ENCODE data around the gene HNRNPAB.

Gene HNRNPAB

DNA sequence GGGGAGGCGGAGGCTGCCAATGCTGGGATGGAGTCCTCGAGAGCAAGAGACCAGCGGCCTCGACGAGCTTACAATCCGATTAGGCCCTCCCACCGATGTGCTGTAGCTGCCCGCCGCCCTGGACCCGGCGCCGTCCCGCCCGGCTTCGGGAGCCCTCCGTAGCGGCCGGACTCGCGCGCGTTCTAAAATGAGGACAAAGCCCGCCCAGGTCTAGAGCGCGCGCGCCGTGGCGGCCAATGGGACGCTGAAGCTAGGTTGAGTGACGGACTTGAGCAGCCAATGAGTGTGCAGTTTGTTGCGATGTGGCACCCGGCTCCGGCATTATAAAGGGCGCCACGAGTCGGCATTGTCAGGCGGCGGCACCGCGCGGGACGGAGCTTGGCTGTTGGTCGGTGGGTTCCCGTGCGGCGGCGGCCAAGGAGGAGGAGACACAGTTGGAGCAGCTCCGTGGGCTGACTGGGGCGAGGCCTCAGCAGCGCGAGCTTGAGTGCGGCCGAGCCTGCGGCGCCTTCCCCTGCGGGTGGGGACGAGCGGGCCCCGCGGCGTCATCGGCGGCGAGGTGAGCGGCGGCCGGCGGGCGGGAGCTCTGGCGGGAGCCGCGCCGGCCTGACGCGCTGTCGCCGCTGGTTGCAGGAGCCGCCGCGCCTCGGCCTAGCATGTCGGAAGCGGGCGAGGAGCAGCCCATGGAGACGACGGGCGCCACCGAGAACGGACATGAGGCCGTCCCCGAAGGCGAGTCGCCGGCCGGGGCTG, at the start of gene HNRNPAB:
Gene HNRNPAB (plus strand): TSS at position 352 of the 753 bp plus-strand sequence. CDS start 305 bp downstream, at position 657.
- DNase-seq (ENCODE audit: low read depth): peak; percentile 96

DNA sequence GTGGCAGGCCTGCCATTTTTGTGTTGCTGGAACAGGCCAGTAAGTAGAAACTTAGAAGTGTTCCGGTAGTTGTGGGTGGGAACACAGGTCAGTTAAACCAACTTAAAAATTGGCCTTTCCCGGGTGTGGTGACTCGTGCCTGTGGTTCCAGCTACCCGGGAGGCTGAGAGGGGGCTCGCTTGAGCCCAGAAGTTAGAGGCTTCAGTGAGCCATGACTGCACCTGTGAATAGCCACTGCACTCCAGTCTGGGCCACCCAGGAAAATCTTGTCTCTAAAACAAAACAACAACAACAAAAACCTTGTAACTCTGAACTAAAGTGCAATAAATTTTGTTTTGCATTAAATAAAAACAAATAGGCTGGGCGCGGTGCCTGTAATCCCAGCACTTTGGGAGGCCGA, 49.3 kb upstream of the HNRNPAB start:
- no peak for DNase-seq (ENCODE audit: low read depth)

DNA sequence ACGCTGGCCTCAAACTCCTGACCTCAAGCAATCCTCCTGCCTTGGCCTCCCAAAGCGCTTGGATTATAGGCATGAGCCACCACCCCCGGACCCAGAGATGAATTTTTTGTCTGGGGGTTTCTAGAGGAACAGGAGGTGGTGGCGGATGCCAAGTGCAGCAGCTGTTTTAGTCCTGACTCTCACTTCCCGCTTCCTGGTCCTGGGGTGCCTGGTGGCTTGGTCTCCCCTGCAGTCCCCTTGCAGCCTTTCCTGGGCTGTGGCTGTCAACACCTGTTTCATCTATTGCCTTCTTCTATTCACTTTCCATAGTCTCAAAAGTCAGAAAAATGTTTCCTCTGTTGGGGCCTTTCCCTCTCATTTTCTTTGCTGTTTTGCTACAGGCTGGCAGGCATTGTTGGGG, 44.2 kb upstream of the HNRNPAB start:
- DNase-seq (ENCODE audit: low read depth): no peak

DNA sequence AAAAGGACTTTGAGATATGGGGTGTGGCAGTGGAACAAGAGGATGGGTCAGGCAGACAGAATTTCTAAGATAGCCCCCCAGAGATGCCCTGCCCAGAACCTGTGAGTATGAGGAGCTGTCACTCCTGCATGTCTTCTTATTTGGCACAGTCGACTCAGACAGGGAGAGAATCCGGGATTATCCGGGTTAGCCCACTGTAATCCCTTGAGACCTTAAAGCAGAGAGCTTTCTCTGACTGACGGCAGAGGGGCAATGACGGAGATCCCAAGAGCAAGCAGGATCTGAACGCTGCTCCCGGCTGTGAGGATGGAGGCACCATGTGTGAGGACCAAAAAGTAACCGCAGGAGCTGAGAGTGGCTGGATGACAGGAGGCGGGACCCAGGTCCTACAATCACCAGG, 41.9 kb upstream of the HNRNPAB start:
- DNase-seq (ENCODE audit: low read depth): no peak

DNA sequence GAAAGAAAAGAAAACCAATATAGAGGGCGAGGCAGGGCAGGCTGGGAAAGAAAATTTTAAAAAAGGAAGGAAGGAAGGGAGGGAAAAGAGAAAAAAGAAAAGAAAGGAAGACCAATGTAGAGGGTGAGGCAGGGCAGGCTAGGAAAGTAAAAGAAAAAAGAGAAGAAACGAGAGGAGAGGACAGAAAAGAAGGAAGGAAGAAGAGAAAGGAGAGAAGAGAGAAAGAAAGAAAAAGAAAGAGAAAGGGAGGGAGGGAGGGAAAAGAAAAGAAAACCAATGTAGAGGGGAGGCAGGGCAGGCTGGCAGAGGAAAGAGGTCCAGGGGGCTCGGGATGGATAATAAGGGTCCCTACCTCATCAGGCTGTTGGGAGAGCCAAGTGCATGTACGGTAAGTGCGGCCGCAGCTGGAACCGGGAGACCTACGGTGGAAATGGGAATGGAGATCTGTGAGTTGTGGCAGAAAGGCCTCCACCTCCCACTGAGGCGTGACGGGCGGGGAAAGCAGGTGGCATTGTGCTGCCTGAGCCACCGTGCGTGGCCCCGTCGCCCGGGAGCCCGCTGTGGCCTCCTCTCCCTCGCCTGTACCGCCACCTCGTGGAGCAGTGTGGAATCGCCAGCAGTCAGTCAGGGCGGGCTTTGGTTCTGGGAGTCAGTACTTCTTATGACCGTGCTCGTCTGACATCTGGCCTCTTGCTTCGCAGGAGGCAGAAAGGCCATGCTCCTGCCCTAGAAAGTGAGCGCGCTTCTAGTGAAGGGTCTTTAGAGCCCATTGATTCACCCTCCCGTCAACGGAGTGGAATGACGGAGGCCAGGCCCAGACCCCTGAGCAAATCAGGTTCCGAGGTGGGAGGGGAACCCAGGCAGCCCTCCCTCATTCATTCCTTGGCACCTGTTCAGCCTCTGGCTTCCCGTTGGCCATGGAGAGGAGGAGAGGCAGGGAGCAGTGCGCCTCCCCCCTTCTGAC, 40.3 kb upstream of the HNRNPAB start:
- peak; percentile 51 for DNase-seq (ENCODE audit: low read depth)

DNA sequence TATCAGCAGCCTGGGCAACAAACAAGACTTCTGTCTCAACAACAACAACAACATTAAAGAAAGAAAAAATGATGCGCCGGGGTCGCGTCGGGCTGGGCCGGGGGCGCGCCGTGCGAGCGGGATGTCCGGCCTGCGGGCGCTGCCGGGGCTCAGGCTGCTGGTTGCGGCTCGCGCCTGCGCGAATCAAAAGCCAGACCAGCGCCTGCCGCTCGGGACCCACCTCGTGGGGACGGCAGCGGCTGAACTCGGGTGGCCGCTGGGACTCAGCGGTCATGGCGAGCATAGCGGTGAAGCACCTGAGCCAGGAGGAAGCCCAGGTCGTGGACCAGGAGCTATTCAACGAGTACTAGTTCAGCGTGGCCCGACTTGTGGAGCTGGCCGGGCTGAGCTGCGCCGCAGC, 38.8 kb upstream of the HNRNPAB start:
- no peak for DNase-seq (ENCODE audit: low read depth)

DNA sequence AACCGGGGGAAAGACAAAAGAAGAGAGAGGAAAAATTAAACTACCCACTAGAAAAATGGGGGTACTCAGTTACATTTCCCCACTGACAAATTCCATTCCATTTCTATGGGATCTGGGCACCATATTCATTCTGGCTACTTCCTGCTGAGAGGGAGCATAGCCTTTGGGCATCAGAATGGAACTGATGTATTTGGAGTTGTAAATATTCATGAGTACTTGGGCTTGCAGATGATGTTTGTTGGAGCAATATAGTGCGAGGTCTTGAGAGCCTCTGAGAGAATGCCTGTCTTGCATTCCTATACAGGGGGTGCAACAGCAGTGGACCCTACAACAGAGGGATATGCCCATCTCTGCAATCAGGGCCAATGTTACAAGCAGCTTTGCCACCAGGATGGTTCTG, 33.9 kb upstream of the HNRNPAB start:
- DNase-seq (ENCODE audit: low read depth): no peak

DNA sequence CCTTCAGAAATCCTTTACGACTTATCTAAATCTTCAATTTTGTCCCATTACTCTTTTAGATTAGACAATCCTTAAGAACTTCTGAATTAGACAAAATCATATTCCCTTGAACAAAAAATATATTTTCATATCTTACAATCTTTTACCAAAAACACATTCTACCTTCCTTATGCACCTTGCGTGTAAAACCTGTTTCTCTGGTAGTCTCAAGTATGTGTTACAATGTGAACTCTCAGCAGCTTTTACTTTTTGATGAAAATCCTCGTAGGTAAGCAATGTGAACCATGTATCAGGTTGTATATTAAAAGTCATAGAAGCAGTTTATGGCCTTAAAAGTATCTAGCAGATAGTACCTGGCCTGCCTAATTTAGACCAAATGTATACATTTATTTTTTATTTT, 29.9 kb upstream of the HNRNPAB start:
- no peak for DNase-seq (ENCODE audit: low read depth)

DNA sequence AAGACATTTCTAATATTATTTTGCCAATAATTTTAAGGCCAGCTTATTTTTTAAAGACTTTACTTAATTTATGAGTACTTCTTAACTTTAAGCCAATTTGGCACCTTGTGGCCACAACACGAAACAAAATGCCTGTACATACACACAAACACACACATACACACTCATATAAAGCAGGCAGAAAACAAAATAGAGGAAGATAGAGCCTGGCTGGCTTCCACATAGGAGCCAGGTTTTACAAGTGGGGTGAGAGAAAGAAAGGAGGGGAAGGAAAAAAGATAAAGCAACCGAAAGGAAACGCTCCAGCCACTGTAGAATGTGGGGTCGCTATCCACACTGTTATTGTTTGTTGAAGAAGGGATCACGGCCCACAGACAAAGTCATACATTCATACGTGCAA, 27.5 kb upstream of the HNRNPAB start:
- DNase-seq (ENCODE audit: low read depth): no peak

DNA sequence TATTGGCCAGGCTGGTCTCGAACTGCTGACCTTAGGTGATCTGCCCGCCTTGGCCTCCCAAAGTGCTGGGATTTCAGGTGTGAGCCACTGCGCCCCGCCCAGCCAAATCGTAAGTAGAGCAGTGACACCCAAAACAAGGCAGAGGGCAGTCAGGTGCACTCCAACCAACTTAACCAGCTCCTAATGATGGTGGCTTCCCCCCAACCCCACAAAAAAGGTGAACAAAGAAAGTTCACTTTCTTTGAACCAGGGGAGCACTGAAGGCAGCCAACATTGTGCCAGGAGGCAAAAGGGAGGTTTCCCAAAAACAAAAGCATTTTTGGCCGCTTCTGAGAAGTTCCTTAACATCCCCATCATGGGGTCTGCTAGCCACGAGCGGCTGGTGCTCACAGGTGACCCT, 26.8 kb upstream of the HNRNPAB start:
- no peak for DNase-seq (ENCODE audit: low read depth)

DNA sequence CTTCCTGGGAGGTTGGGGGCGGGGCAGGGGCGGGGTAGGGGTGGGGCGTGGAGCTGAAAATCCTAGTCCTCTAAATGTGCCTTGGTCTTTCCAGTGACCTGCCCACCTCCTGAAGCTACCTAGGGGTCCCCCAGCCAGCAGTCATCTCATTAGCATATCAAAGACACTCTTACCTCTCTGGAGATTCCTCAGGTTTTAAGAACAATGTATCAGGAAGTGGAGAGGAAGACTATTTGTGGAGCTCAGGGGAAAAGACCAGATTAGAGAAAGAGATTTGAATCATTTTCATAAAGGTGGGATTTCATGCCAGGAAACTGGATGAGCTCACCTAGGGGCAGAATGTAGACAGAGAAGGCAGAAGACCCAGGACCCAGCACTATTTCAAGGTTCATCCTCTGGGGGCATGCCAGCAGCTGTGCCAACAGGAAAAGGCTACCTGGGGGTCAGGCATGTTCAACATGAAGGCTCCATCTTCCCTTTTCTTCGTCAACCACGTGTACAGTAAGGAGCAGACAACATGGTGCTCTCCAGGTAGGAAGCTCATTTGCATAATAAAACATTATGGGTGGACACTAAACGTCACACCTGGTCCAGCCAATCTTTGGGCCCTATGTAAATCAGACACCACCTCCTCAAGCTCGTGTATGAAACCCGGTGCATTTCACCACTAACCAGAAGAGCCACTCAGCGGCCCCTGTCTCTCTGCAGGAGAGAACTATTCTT, 24.0 kb upstream of the HNRNPAB start:
- DNase-seq (ENCODE audit: low read depth): no peak

DNA sequence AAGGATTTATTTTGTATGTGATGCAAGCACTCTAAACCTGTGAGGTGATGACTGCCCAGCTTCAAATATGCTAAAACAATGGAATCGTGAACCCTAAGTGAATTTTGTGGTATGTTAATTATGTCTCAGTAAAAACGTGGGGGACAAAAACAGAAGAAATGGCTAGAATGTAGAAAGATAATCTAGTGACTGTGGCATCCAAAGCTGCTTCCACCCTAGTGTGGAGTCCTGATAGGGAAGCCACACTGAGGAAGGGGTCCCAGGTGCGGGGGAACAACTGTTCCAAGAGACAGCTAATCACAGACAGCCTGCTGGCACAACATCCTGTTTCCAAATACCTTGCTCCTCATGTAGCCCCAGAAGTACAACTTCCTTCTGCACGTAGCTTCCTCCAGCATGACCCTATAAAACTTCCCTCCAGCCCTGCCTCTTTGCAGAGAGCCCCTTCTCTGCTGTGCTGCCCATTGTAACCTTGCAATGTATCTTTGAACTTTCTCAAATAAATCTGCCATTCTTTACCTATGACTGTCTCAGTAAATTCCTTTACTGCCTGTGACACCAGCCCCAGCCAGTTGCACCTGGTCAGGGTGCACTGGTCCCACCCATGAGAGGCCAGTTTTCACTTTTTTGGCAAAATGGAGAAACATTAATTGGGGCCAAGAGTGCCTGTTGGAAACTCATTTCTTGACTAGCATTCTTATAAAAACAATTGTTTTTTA, 22.0 kb upstream of the HNRNPAB start:
- no peak for DNase-seq (ENCODE audit: low read depth)

DNA sequence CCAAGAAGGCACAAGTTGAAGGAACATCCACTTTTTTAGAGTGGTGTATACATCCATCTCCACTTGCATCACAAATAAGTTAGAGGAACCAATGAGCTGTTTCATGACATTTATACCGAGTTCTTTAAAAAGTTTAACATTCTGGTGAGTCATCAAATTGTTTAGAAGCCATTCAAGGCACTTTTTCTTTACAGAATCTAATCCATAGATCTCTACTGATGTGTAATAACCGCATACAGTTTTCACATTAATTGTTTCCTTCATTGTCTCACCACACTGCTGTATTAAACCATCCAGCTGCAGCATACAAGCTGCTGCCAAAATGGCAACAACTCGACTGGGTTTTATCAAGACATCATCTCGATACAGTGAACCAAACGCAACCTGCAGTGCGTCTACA, 17.9 kb upstream of the HNRNPAB start:
- peak; percentile 28 for DNase-seq (ENCODE audit: low read depth)

DNA sequence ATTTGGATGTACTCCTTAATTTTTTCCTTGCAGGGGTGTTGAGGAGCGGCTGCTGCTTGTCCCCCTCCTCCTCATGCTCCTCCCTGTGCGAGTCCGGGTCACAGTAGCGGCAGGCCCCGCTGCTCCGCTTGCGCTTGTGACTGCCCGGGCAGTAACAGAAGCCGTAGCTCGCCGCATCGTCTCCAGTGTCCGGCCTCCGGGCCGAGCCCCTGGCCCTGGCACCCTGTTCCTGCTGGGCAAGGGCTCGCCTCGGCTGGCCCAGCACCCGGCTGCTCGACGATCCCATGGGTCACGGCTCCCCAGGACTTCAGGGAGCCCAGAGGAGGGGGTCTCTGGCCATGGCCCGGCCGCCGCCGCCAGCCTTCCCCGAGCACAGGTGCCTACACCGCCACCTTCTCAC, 17.3 kb upstream of the HNRNPAB start, which contains the start of gene GMCL2:
Gene GMCL2 (minus strand): TSS at position 358 of the 400 bp plus-strand sequence. CDS start 72 bp downstream, at position 286.
- no peak for DNase-seq (ENCODE audit: low read depth)

DNA sequence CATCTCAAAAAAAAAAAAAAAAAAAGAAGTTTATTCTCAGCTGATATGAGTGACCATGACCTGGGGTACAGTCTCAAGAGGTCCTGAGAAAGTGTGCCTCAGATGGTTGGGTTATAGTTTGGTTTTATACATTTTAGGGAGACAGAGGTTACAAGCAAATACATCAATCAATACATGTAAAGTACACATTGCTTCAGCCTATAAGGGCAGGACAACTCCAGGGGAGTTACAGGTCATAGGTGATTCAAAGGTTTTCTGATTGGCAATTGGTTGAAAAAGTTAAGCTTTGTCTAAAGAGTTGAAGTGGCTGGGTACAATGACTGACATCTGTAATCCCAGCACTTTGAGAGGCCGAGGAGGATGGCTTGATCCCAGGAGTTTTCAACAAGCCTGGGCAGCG, 14.9 kb upstream of the HNRNPAB start:
- DNase-seq (ENCODE audit: low read depth): no peak

DNA sequence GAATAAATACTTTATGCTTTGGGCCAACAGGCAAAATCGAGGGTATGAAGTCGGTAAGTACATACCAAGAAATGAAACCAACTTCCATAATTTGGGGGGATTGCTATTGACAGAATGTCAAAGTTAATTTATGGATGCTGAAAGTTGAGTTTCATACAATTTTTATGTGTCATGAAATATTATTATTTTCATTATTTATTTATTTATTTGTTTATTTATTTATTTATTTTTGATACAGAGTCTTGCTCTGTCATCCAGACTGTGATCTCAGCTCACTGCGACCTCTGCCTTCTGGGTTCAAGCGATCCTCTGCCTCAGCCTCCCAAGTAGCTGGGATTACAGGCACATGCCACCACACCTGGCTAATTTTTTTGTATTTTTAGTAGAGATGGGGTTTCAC, 12.7 kb upstream of the HNRNPAB start:
- DNase-seq (ENCODE audit: low read depth): no peak

DNA sequence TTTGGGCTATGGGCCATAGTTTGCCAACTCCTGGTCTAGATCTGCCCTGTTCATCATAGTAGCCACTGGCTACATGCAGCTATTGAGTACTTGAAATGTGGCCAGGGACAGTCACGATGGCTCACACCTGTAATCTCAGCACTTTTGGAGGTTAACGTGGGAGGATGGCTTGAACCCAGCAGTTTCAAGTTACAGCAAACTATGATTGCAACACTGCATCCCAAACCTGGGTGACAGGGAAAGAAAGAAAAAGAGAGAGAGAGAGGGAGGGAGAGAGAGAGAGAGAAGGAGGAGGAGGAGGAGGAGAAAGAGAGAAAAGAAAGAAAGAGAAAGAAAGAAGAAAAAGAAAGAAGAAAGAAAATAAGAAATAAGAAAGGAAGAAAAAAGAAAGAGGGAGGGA, 12.1 kb upstream of the HNRNPAB start:
- peak; percentile 36 for DNase-seq (ENCODE audit: low read depth)

DNA sequence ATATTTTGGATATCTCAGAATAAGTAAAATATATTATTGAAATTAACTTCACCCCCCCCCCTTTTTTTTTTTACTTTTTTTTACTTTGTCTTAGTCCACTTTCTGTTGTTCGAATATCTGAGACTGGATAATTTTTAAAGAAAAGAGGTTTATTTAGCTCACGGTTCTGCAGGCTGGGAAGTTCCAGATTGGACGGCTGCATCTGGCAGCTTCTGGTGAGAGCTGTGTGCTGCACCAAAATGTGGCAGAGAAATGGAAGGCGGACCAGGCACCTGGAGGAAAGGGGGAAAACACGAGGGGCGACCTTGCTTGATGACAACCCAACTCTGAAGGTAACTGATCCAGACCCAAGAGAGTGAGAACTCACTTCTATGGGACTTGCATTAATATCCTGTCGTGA, 11.5 kb upstream of the HNRNPAB start:
- DNase-seq (ENCODE audit: low read depth): no peak

DNA sequence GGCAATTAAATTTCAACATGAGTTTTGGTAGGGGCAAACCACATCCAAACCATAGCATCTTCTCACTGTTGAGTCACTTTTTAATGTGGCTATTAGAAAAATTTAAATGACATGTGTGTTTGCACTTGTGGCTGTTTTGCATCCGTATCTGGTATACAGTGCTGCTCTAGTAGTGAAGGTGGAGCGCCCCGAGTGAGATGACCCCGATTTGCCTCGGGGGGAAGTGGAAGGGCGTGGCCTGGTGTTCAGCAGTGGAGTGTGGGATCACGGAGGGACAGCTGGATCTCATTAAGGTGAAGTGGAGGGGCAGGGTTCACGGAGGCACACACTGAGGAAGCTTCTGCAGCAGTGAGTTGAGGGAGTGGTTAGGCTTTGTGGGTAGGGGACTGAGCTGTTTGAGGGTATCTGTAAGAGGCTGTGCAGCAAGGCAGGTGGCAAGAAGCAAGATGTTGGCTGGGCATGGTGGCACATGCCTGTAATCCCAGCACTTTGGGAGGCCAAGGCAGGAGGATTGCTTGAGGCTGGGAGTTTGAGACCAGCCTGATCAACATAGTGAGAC, 11.0 kb upstream of the HNRNPAB start:
- DNase-seq (ENCODE audit: low read depth): no peak

DNA sequence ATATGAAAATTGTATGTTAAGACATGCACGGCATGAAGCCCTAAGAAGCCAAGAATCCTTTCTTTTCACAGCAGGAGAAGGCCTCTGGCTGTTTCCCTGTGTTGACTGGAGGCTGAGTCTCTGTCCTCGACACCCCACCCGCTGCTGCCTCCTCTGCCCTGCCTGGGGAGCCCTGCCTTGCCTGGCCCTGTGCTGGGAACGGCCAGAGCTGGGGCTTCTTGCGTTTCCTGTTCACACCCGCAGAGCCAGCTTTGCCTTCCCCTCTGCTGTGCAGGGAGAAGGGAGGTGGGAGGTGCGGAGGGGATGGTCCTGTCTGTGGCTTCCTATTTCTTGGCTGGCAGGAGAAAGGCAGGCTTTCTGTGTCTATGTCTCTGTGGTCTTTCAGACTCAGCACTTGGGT, 10.3 kb upstream of the HNRNPAB start:
- DNase-seq (ENCODE audit: low read depth): no peak

DNA sequence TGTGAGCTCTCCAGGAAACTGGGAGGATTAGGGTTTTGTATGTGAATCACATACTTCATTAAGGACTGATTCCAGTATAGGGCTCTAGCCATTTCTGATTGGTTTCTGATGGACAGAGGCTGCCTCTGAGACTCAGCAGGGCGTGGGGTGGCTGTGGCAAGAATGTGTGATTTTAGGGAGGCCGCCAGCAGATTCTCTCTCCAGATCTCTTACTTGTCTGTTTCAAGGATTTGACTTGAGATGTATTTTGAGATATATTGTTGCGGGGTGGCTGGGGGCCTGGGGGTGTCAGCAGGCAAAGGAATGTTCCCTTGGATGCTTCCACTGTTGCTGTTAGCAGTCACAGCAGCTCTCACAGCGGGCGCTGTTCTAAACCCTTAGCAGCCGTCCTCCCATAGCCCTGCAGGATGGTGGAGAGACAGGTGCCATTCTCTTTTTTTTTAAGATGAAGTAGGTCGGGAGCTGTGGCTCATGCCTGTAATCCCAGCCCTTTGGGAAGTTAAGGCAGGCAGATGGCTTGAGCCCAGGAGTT, 8.0 kb upstream of the HNRNPAB start:
- DNase-seq (ENCODE audit: low read depth): no peak

All from iris pigment epithelial cell (primary cell).